ENCODE data around the gene KAT6B. TPM values are rescaled to one million over a fixed set of nuclear protein-coding genes. Genes with fewer than 3 reads are reported as not detected.

KAT6B gene
- total RNA-seq, 1 donor, result 86.4 TPM

- Histone ChIP-seq H3K4me1 (ENCODE audit: insufficient read depth, low read length) (peaks cover 20% of the 10 kb centered on the region), H3K4me3 (ENCODE audit: low read length) (no peak overlapping the region), H3K27me3 (ENCODE audit: insufficient read depth, low read length) (no peaks in the 10 kb centered on the region), H3K9me3 (ENCODE audit: low read depth, low read length) (no peaks in the 10 kb centered on the region)
Observed at GRCh38 chr10:75013522-75013921, 187.1 kb downstream of the KAT6B start.

- Histone ChIP-seq H3K9me3 (ENCODE audit: low read depth, low read length) (no peaks in the 10 kb centered on the region), H3K4me1 (ENCODE audit: insufficient read depth, low read length) (peaks cover 26% of the 10 kb centered on the region), H3K27me3 (ENCODE audit: insufficient read depth, low read length) (no peaks in the 10 kb centered on the region), H3K4me3 (ENCODE audit: low read length) (no peak overlapping the region)
Observed at GRCh38 chr10:75014516-75015230, 188.3 kb downstream of the KAT6B start.

- Histone ChIP-seq H3K27me3 (ENCODE audit: insufficient read depth, low read length) (no peaks in the 10 kb centered on the region), H3K9me3 (ENCODE audit: low read depth, low read length) (no peaks in the 10 kb centered on the region), H3K4me3 (ENCODE audit: low read length) (no peak overlapping the region), H3K4me1 (ENCODE audit: insufficient read depth, low read length) (peaks cover 26% of the 10 kb centered on the region)
Observed at GRCh38 chr10:75015442-75015841, 189.0 kb downstream of the KAT6B start.

- Histone ChIP-seq H3K27me3 (ENCODE audit: insufficient read depth, low read length) (no peaks in the 10 kb centered on the region), H3K4me3 (ENCODE audit: low read length) (no peak overlapping the region), H3K4me1 (ENCODE audit: insufficient read depth, low read length) (peaks cover 26% of the 10 kb centered on the region), H3K9me3 (ENCODE audit: low read depth, low read length) (no peaks in the 10 kb centered on the region)
Observed at GRCh38 chr10:75016325-75016724, 189.9 kb downstream of the KAT6B start.

GRCh38 chr10:75018251-75018650 is 191.9 kb downstream of the KAT6B start:
- Histone ChIP-seq H3K4me3 (ENCODE audit: low read length) (no peak overlapping the region), H3K27me3 (ENCODE audit: insufficient read depth, low read length) (no peaks in the 10 kb centered on the region), H3K9me3 (ENCODE audit: low read depth, low read length) (no peaks in the 10 kb centered on the region), H3K4me1 (ENCODE audit: insufficient read depth, low read length) (peaks cover 26% of the 10 kb centered on the region)

GRCh38 chr10:75018686-75019307 is 192.4 kb downstream of the KAT6B start:
- H3K4me1 ChIP-seq (ENCODE audit: insufficient read depth, low read length), result peaks cover 23% of the 10 kb centered on the region
- H3K4me3 ChIP-seq (ENCODE audit: low read length), result no peak overlapping the region
- H3K9me3 ChIP-seq (ENCODE audit: low read depth, low read length), result no peaks in the 10 kb centered on the region
- H3K27me3 ChIP-seq (ENCODE audit: insufficient read depth, low read length), result no peaks in the 10 kb centered on the region

- Histone ChIP-seq H3K4me1 (ENCODE audit: insufficient read depth, low read length) (peaks cover 19% of the 10 kb centered on the region), H3K27me3 (ENCODE audit: insufficient read depth, low read length) (no peaks in the 10 kb centered on the region), H3K9me3 (ENCODE audit: low read depth, low read length) (no peaks in the 10 kb centered on the region), H3K4me3 (ENCODE audit: low read length) (no peak overlapping the region)
Observed at GRCh38 chr10:75019370-75019769, 193.0 kb downstream of the KAT6B start.

- Histone ChIP-seq H3K27me3 (ENCODE audit: insufficient read depth, low read length) (no peaks in the 10 kb centered on the region), H3K4me1 (ENCODE audit: insufficient read depth, low read length) (peaks cover 11% of the 10 kb centered on the region), H3K9me3 (ENCODE audit: low read depth, low read length) (no peaks in the 10 kb centered on the region), H3K4me3 (ENCODE audit: low read length) (no peak overlapping the region)
Observed at GRCh38 chr10:75020168-75020567, 193.8 kb downstream of the KAT6B start.

- no peak overlapping the region for H3K4me3 ChIP-seq (ENCODE audit: low read length)
- H3K27me3 ChIP-seq (ENCODE audit: insufficient read depth, low read length), result no peaks in the 10 kb centered on the region
- H3K4me1 ChIP-seq (ENCODE audit: insufficient read depth, low read length), result peaks cover 6% of the 10 kb centered on the region
- H3K9me3 ChIP-seq (ENCODE audit: low read depth, low read length), result no peaks in the 10 kb centered on the region
Observed at GRCh38 chr10:75021379-75022249, 195.2 kb downstream of the KAT6B start.

GRCh38 chr10:75023074-75023473 is 196.7 kb downstream of the KAT6B start:
- Histone ChIP-seq H3K27me3 (ENCODE audit: insufficient read depth, low read length) (no peaks in the 10 kb centered on the region), H3K9me3 (ENCODE audit: low read depth, low read length) (no peaks in the 10 kb centered on the region)

GRCh38 chr10:75024971-75025523 is 198.6 kb downstream of the KAT6B start:
- no peak overlapping the region for H3K4me3 ChIP-seq (ENCODE audit: low read length)
- no peaks in the 10 kb centered on the region for H3K9me3 ChIP-seq (ENCODE audit: low read depth, low read length)
- no peaks in the 10 kb centered on the region for H3K4me1 ChIP-seq (ENCODE audit: insufficient read depth, low read length)

More at GRCh38 chr10:75023074-75023473, 196.7 kb downstream of the KAT6B start:
- Histone ChIP-seq H3K4me1 (ENCODE audit: insufficient read depth, low read length) (peaks cover 6% of the 10 kb centered on the region), H3K4me3 (ENCODE audit: low read length) (no peak overlapping the region)

GRCh38 chr10:75028049-75028448 is 201.6 kb downstream of the KAT6B start:
- Histone ChIP-seq H3K9me3 (ENCODE audit: low read depth, low read length) (no peaks in the 10 kb centered on the region), H3K4me3 (ENCODE audit: low read length) (no peak overlapping the region), H3K27me3 (ENCODE audit: insufficient read depth, low read length) (no peaks in the 10 kb centered on the region), H3K4me1 (ENCODE audit: insufficient read depth, low read length) (no peaks in the 10 kb centered on the region)

More at GRCh38 chr10:75024971-75025523, 198.6 kb downstream of the KAT6B start:
- no peaks in the 10 kb centered on the region for H3K27me3 ChIP-seq (ENCODE audit: insufficient read depth, low read length)

- H3K4me1 ChIP-seq (ENCODE audit: insufficient read depth, low read length), result no peaks in the 10 kb centered on the region
- H3K27me3 ChIP-seq (ENCODE audit: insufficient read depth, low read length), result no peaks in the 10 kb centered on the region
- no peaks in the 10 kb centered on the region for H3K9me3 ChIP-seq (ENCODE audit: low read depth, low read length)
- no peak overlapping the region for H3K4me3 ChIP-seq (ENCODE audit: low read length)
Observed at GRCh38 chr10:75028748-75029147, 202.3 kb downstream of the KAT6B start.

- Histone ChIP-seq H3K27me3 (ENCODE audit: insufficient read depth, low read length) (no peaks in the 10 kb centered on the region), H3K4me1 (ENCODE audit: insufficient read depth, low read length) (no peaks in the 10 kb centered on the region), H3K4me3 (ENCODE audit: low read length) (no peak overlapping the region), H3K9me3 (ENCODE audit: low read depth, low read length) (no peaks in the 10 kb centered on the region)
Observed at GRCh38 chr10:75029420-75029819, 203.0 kb downstream of the KAT6B start.

- Histone ChIP-seq H3K9me3 (ENCODE audit: low read depth, low read length) (no peaks in the 10 kb centered on the region), H3K4me1 (ENCODE audit: insufficient read depth, low read length) (no peaks in the 10 kb centered on the region), H3K27me3 (ENCODE audit: insufficient read depth, low read length) (no peaks in the 10 kb centered on the region), H3K4me3 (ENCODE audit: low read length) (no peak overlapping the region)
Observed at GRCh38 chr10:75029857-75030256, 203.5 kb downstream of the KAT6B start.
